ENCODE data around the gene ZNF567.
A peak's percentile ranks its signal among the peaks of the same experiment; 100 is the strongest.

Gene ZNF567

DNA sequence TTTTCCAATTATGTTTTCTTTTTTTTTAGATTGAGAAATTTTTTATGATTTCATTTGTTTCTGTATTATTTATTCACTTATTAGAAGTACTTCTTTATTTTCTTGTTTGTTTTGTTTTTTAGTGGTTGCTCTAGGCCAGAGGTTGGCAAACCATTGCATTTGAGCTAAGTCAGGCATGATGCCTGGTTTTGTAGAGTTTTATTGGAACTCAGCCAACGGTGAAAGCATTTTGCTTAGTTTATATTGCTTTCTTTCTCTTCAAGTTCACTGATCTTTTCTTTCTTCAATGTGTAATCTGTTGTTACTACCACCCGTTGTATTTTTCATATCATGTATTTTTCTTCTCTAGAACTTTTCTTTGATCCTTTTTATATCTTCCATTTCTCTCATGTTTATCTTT lies 19.7 kb downstream of the ZNF567 start:
- Histone ChIP-seq H3K27ac (ENCODE audit: extremely low read depth, low read depth, low read length) (no peak overlapping the region), H3K9me3 (ENCODE audit: control insufficient read depth, insufficient read depth, low read depth, low read length) (peaks cover 59% of the 10 kb centered on the region), H3K36me3 (ENCODE audit: control insufficient read depth in 2 of 2, insufficient read depth in 1 of 2, low read length in 2 of 2) (peaks cover 65 to 82% of the 10 kb centered on the region in 2 experiments), H3K4me3 (ENCODE audit: low read depth, low read length) (no peak overlapping the region), H3K4me1 (ENCODE audit: control insufficient read depth, insufficient read depth, low read length) (no peaks in the 10 kb centered on the region)
- ChIA-PET CTCF (interaction anchor here (0.7 kb wide), 1 partner anchor 1857 kb away, joined by 3 read pairs; no protein-coding TSS in a partner anchor), POLR2A (interaction anchor here (1.1 kb wide), 1 partner anchor 20 kb away, joined by 3 read pairs; the partner anchor contains the start of gene ZNF567)
- 0 out of 2 replicates have a peak, but pooled peaks have one; percentile 20 for TF ChIP-seq ZNF26 (tag by site-specific recombination; IDR thresholded peaks at IDR 0.05)
- TF ChIP-seq PRDM1 (tag by site-specific recombination; IDR thresholded peaks at IDR 0.05): peak; percentile 49; the same call in 1 of the 2 replicates
- TF ChIP-seq ZNF366 (tag by site-specific recombination; conservative IDR thresholded peaks at IDR 0.05): peak; percentile 27; the same call in 1 of the 2 replicates
- TF ChIP-seq ZNF19 (tag by site-specific recombination; IDR thresholded peaks at IDR 0.05; ENCODE audit: low read depth): no peak
- peak; percentile 54; the same call in 1 of the 2 replicates for TF ChIP-seq ZNF558 (tag by site-specific recombination; IDR thresholded peaks at IDR 0.05)

DNA sequence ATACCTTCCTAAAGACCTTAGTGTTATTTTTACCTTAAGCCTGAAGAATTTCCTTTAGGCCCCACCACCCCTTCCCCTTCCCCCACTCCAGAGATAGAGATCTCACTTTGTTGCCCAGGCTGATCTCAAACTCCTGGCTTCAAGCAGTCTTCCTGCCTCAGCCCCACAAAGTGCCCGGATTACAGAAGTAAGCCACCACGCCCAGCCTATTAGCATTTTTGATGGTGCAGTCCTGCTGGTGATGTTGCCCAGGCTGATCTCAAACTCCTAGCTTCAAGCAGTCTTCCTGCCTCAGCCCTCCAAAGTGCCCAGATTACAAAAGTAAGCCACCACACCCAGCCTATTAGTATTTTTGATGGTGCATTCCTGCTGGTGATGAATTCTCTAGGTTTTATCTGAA lies 22.0 kb downstream of the ZNF567 start:
- Histone ChIP-seq H3K36me3 (ENCODE audit: control insufficient read depth in 2 of 2, insufficient read depth in 1 of 2, low read length in 2 of 2) (peaks cover 83 to 98% of the 10 kb centered on the region in 2 experiments), H3K4me3 (ENCODE audit: low read depth, low read length) (no peak overlapping the region), H3K4me1 (ENCODE audit: control insufficient read depth, insufficient read depth, low read length) (no peaks in the 10 kb centered on the region), H3K27ac (ENCODE audit: extremely low read depth, low read depth, low read length) (no peak overlapping the region), H3K9me3 (ENCODE audit: control insufficient read depth, insufficient read depth, low read depth, low read length) (peaks cover 74% of the 10 kb centered on the region)
- TF ChIP-seq ZNF114 (tag by site-specific recombination; IDR thresholded peaks at IDR 0.05) (no peak), ZNF26 (tag by site-specific recombination; IDR thresholded peaks at IDR 0.05) (no peak), SCRT1 (tag by site-specific recombination; IDR thresholded peaks at IDR 0.05; ENCODE audit: borderline replicate concordance) (no peak), MZF1 (tag by site-specific recombination; IDR thresholded peaks at IDR 0.05; ENCODE audit: borderline replicate concordance) (no peak), ZNF350 (tag by site-specific recombination; IDR thresholded peaks at IDR 0.05) (no peak), ZNF449 (tag by site-specific recombination; IDR thresholded peaks at IDR 0.05) (no peak), ZBTB17 (tag by site-specific recombination; IDR thresholded peaks at IDR 0.05) (no peak), KLF8 (tag by site-specific recombination; IDR thresholded peaks at IDR 0.05) (no peak), ZNF701 (tag by site-specific recombination; IDR thresholded peaks at IDR 0.05) (no peak), KLF7 (tag by site-specific recombination; IDR thresholded peaks at IDR 0.05; ENCODE audit: borderline replicate concordance) (no peak), ZNF561 (tag by site-specific recombination; IDR thresholded peaks at IDR 0.05; ENCODE audit: borderline replicate concordance) (no peak)
- TF ChIP-seq, protein P1, sequence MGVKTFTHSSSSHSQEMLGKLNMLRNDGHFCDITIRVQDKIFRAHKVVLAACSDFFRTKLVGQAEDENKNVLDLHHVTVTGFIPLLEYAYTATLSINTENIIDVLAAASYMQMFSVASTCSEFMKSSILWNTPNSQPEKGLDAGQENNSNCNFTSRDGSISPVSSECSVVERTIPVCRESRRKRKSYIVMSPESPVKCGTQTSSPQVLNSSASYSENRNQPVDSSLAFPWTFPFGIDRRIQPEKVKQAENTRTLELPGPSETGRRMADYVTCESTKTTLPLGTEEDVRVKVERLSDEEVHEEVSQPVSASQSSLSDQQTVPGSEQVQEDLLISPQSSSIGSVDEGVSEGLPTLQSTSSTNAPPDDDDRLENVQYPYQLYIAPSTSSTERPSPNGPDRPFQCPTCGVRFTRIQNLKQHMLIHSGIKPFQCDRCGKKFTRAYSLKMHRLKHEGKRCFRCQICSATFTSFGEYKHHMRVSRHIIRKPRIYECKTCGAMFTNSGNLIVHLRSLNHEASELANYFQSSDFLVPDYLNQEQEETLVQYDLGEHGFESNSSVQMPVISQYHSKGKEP (tag by site-specific recombination; IDR thresholded peaks at IDR 0.05): no peak
- ChIA-PET CTCF (no interaction called here), POLR2A (interaction anchor here (0.6 kb wide), 1 partner anchor 128 kb away, joined by 3 read pairs; no protein-coding TSS in a partner anchor)
